SU-DHL-6 (cell line): ENCODE measurements around the gene CISTR.

ENCODE experiments used
- H2AFZ ChIP-seq: fragments of 200-600 bp; sonication (generic); 2 replicates; pipeline ENCODE4 v1.6.1; 2014; ENCODE audit warnings: low read depth, mild to moderate bottlenecking, moderate library complexity, mixed read lengths, antibody characterized with exemption, low read length; ENCODE audit not compliant: severe bottlenecking
- H3F3A ChIP-seq: fragments of 200-600 bp; shearing (Covaris generic); 2 replicates; pipeline ENCODE4 v1.6.0; 2016; ENCODE audit warnings: antibody characterized with exemption, mild to moderate bottlenecking; ENCODE audit not compliant: insufficient read depth
- H3K27ac ChIP-seq: fragments of 200-600 bp; sonication (generic); 2 replicates; pipeline ENCODE4 v1.5.1; 2016; ENCODE audit warnings: low read depth, mild to moderate bottlenecking, low read length, moderate library complexity, mixed read lengths
- H3K27me3 ChIP-seq: fragments of 200-600 bp; sonication (generic), shearing (Covaris generic); 2 replicates; pipeline ENCODE4 v1.6.0; 2014; ENCODE audit warnings: mild to moderate bottlenecking, low read length
- H3K36me3 ChIP-seq: fragments of 200-600 bp; sonication (generic); 2 replicates; pipeline ENCODE4 v1.6.1; 2014; ENCODE audit warnings: mild to moderate bottlenecking, low read length, mixed read lengths
- H3K4me2 ChIP-seq: fragments of 300-600, 200-600 bp; shearing (Covaris generic), sonication (generic); 2 replicates; pipeline ENCODE4 v1.6.0; 2014; ENCODE audit warnings: low read length, low read depth, mild to moderate bottlenecking; ENCODE audit not compliant: poor library complexity, severe bottlenecking
- H3K4me3 ChIP-seq: fragments of 200-600 bp; sonication (generic); 2 replicates; pipeline ENCODE4 v1.5.1; 2014; ENCODE audit warnings: antibody characterized with exemption, low read length, mild to moderate bottlenecking, mixed read lengths; ENCODE audit not compliant: insufficient read depth, poor library complexity, severe bottlenecking
- H3K79me2 ChIP-seq: fragments of 200-600 bp; sonication (generic); 2 replicates; pipeline ENCODE4 v1.6.1; 2014; ENCODE audit warnings: mild to moderate bottlenecking, low read length, moderate library complexity; ENCODE audit not compliant: insufficient read depth
- H3K9ac ChIP-seq: fragments of 200-600 bp; sonication (generic); 2 replicates; pipeline ENCODE4 v1.7.0; 2014; ENCODE audit warnings: mild to moderate bottlenecking, low read length
- H3K9me2 ChIP-seq: fragments of 200-600 bp; sonication (generic); replicated peaks from 2 replicates; pipeline ENCODE4 v1.6.1; 2014; ENCODE audit warnings: low read length; ENCODE audit not compliant: insufficient read depth
- H3K9me3 ChIP-seq: fragments of 200-600 bp; sonication (generic); 2 replicates; pipeline ENCODE4 v1.6.1; 2014; ENCODE audit warnings: low read length, mixed read lengths; ENCODE audit not compliant: insufficient read depth
- H4K20me1 ChIP-seq: fragments of 200-600 bp; sonication (generic); 2 replicates; pipeline ENCODE4 v1.6.1; 2014; ENCODE audit warnings: low read depth, mild to moderate bottlenecking, antibody characterized with exemption, low read length, moderate library complexity, mixed read lengths
- CTCF ChIP-seq: fragments of 200-600 bp; sonication (generic); IDR thresholded peaks from one replicate; pipeline ENCODE4 v1.5.1; 2017; ENCODE audit warnings: antibody characterized with exemption, mild to moderate bottlenecking, low read length, moderate library complexity; ENCODE audit not compliant: insufficient read depth, poor library complexity, severe bottlenecking
- EZH2phosphoT487 ChIP-seq: fragments of 200-600 bp; sonication (generic), shearing (Covaris generic); conservative IDR thresholded peaks from 2 replicates; pipeline ENCODE4 v1.6.1; 2018; ENCODE audit warnings: mild to moderate bottlenecking, antibody characterized with exemption, low read length, moderate library complexity, mixed read lengths

CISTR gene

GRCh38 chr12:53757101-53757770 lies 5.5 kb upstream of the CISTR start:
- Histone ChIP-seq H3K79me2 (no peaks in the 10 kb centered on the region), H4K20me1 (no peaks in the 10 kb centered on the region), H3K36me3 (no peaks in the 10 kb centered on the region), H3K27ac (no peak overlapping the region), H3K9me2 (no peaks in the 10 kb centered on the region), H3K9me3 (no peaks in the 10 kb centered on the region), H3K27me3 (no peaks in the 10 kb centered on the region), H2AFZ (no peak overlapping the region), H3K4me3 (no peak overlapping the region), H3F3A (peaks cover 23% of the 10 kb centered on the region), H3K4me2 (peak overlapping the region; percentile 45), H3K9ac (no peak overlapping the region; the same call in 1 of the 2 replicates)
- TF ChIP-seq CTCF (peak; percentile 89), EZH2phosphoT487 (no peak)

- TF ChIP-seq CTCF (no peak), EZH2phosphoT487 (no peak)
- no peaks in the 10 kb centered on the region for H3K36me3 ChIP-seq
- no peaks in the 10 kb centered on the region for H3K9me3 ChIP-seq
- H3K4me3 ChIP-seq: no peak overlapping the region
- no peaks in the 10 kb centered on the region for H3K79me2 ChIP-seq
- H3K9me2 ChIP-seq: no peaks in the 10 kb centered on the region
- H3K4me2 ChIP-seq: peak overlapping the region; percentile 52
- no peaks in the 10 kb centered on the region for H3K27me3 ChIP-seq
- peaks cover 24% of the 10 kb centered on the region for H3F3A ChIP-seq
- H2AFZ ChIP-seq: no peak overlapping the region
- no peaks in the 10 kb centered on the region for H4K20me1 ChIP-seq
- no peak overlapping the region; the same call in 1 of the 2 replicates for H3K27ac ChIP-seq
- peak overlapping the region; percentile 6; the same call in 1 of the 2 replicates for H3K9ac ChIP-seq
These were observed 4.7 kb upstream of the CISTR start for GRCh38 chr12:53756300-53757100.

- Histone ChIP-seq H3K27me3 (no peaks in the 10 kb centered on the region), H3K79me2 (no peaks in the 10 kb centered on the region)
These were observed 4.1 kb upstream of the CISTR start for GRCh38 chr12:53755893-53756292.

More at GRCh38 chr12:53755893-53756292, 4.1 kb upstream of the CISTR start:
- Histone ChIP-seq H3K9me3 (no peaks in the 10 kb centered on the region), H3K9ac (peak overlapping the region; percentile 6; the same call in 1 of the 2 replicates), H3K9me2 (no peaks in the 10 kb centered on the region), H3F3A (peaks cover 24% of the 10 kb centered on the region), H4K20me1 (no peaks in the 10 kb centered on the region), H2AFZ (no peak overlapping the region), H3K36me3 (no peaks in the 10 kb centered on the region), H3K4me2 (peak overlapping the region; percentile 52), H3K4me3 (no peak overlapping the region), H3K27ac (peak overlapping the region; percentile 87; the same call in 1 of the 2 replicates)
- TF ChIP-seq CTCF (peak; percentile 6), EZH2phosphoT487 (no peak)
